ENCODE results near the gene ANKRD12. TPM values are rescaled to one million over a fixed set of nuclear protein-coding genes. Genes with fewer than 3 reads are reported as not detected.

The ANKRD12 gene
- total RNA-seq, 1 donor from 2014 or later: 8.5 TPM

DNA sequence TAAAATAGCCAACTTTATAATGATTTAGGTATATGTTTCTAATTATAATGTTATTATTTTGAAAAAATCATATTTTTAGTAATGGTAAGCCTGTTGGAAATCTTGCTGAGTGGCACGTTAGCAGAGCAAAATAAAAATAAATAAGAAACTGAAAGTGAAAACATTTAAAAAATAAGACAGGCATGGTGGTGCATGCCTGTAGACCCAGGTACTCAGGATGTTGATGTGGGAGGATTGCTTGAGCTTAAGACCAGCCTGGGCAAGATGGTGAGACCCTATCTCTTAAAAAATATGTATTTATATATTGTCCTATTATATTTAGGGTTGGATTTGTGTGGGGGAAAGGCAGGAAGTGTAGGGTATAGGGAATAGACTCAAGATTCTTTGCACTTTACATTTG lies 15.8 kb upstream of the ANKRD12 start:
- TF ChIP-seq, protein P1, sequence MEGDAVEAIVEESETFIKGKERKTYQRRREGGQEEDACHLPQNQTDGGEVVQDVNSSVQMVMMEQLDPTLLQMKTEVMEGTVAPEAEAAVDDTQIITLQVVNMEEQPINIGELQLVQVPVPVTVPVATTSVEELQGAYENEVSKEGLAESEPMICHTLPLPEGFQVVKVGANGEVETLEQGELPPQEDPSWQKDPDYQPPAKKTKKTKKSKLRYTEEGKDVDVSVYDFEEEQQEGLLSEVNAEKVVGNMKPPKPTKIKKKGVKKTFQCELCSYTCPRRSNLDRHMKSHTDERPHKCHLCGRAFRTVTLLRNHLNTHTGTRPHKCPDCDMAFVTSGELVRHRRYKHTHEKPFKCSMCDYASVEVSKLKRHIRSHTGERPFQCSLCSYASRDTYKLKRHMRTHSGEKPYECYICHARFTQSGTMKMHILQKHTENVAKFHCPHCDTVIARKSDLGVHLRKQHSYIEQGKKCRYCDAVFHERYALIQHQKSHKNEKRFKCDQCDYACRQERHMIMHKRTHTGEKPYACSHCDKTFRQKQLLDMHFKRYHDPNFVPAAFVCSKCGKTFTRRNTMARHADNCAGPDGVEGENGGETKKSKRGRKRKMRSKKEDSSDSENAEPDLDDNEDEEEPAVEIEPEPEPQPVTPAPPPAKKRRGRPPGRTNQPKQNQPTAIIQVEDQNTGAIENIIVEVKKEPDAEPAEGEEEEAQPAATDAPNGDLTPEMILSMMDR (conservative IDR thresholded peaks at IDR 0.05; ENCODE audit: low read depth, low read length): no peak
- no peak overlapping the region for H3K4me3 ChIP-seq (ENCODE audit: low read depth, low read length)
- no peak for DNase-seq (ENCODE audit: low read depth)

- H3K4me3 ChIP-seq (ENCODE audit: low read depth, low read length): no peak overlapping the region
- TF ChIP-seq, protein P1 (conservative IDR thresholded peaks at IDR 0.05; ENCODE audit: low read depth, low read length): no peak
- no peak for DNase-seq (ENCODE audit: low read depth)
These were observed 13.1 kb upstream of the ANKRD12 start for GRCh38 chr18:9123520-9123919.

GRCh38 chr18:9124824-9125223 lies 11.8 kb upstream of the ANKRD12 start:
- H3K4me3 ChIP-seq (ENCODE audit: low read depth, low read length): no peak overlapping the region
- TF ChIP-seq, protein P1 (conservative IDR thresholded peaks at IDR 0.05; ENCODE audit: low read depth, low read length): no peak

DNA sequence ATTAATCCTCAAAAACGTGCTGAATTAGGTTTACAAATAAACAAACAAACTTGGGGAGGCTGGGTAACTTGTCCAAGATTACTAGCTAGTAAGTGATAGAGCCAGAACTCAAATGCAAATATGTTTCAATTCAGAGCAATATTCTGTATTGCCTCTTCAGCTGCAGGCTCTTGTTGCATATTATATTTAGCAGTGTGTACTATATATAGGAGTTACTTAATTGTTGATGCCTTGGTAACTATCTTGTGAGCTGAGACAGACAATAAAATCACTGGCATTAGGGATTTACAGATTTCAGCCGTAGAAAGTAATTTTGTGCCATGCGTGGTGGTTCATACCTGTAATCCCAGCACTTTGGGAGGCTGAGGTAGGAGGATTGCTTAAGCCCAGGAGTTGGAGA lies 10.2 kb upstream of the ANKRD12 start:
- H3K4me3 ChIP-seq (ENCODE audit: low read depth, low read length): no peak overlapping the region
- DNase-seq (ENCODE audit: low read depth): no peak
- TF ChIP-seq, protein P1 (conservative IDR thresholded peaks at IDR 0.05; ENCODE audit: low read depth, low read length): no peak

More at GRCh38 chr18:9124824-9125223, 11.8 kb upstream of the ANKRD12 start:
- no peak for DNase-seq (ENCODE audit: low read depth)

DNA sequence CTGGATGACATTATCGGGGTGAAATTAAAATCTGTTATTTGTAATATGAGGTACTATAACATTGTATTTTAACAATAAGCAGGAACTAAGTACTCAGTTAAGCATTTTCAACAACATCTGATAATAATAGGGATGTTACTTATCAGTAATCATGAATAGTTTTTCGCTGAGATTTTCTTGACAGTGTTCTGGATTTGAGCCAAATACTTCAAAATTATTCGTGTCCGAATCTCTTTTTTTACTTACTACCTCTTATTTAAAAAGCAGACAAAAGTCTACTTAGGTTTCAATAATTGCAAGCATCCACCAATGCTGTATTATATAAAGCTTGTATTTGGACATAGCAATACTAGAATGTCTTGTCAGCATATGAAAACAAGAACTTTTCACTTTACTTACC lies 6.4 kb upstream of the ANKRD12 start:
- TF ChIP-seq, protein P1 (conservative IDR thresholded peaks at IDR 0.05; ENCODE audit: low read depth, low read length): no peak
- DNase-seq (ENCODE audit: low read depth): no peak
- H3K4me3 ChIP-seq (ENCODE audit: low read depth, low read length): no peak overlapping the region

DNA sequence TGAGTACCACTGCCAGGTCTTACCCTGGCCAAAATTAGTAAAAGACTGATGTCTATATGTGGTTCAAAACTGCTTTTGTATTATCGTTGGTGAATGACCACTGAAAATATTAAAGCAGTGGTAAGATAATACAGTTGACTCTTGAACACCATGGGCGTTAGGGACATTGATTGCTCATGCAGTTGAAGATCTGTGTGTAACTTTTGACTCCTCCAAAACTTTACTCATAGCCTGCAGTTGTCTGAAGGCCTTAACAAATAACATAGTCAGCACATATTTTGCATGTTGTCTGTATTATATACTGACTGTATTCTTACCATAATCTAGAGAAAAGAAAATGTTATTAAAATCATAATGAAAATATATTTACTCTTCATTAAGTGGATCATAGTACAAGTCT lies 5.8 kb upstream of the ANKRD12 start:
- no peak overlapping the region for H3K4me3 ChIP-seq (ENCODE audit: low read depth, low read length)
- TF ChIP-seq, protein P1 (conservative IDR thresholded peaks at IDR 0.05; ENCODE audit: low read depth, low read length): no peak
- no peak for DNase-seq (ENCODE audit: low read depth)

DNA sequence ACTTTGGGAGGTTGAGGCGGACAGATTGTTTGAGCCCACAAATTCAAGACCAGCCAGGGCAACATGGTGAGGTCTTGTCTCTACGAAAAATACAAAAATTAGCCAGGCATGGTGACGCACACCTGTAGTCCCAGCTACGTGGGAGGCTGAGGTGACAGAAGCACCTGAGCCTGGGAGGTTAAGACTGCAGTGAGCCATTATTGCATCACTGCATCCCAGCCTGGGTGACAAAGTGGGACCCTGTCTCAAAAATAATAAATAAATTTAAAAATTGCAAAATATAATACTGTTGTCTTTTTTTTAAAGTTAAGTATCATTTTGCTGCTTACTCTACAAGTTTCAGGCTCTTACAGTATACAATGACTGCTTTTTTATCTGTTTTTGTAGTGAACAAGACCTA lies 4.0 kb upstream of the ANKRD12 start:
- DNase-seq (ENCODE audit: low read depth): no peak
- no peak overlapping the region for H3K4me3 ChIP-seq (ENCODE audit: low read depth, low read length)
- TF ChIP-seq, protein P1 (conservative IDR thresholded peaks at IDR 0.05; ENCODE audit: low read depth, low read length): no peak

Data from epithelial cell of proximal tubule (primary cell).